NCI-H1417 treated with DMSO at 0.1 percent for 48 hours (cell line): Measurements from ENCODE around the gene PGGT1B.
"Not testable (repeated sequence)": the region's sequence is repeated elsewhere in the genome, so short reads cannot be mapped to it uniquely, and the experiment has no call there.

ENCODE experiments used
- DNase-seq: peaks from one replicate; lab custom pipeline; 2025; lab: John Stamatoyannopoulos, UW

PGGT1B gene

GRCh38 chr5:115257981-115258380, 4.7 kb downstream of the PGGT1B start:
- DNase-seq = no peak

GRCh38 chr5:115249379-115249778, 13.3 kb downstream of the PGGT1B start:
- not testable (repeated sequence) for DNase-seq

- DNase-seq = peak; percentile 22
Measured at GRCh38 chr5:115246361-115246991, 16.2 kb downstream of the PGGT1B start.

- no peak for DNase-seq
Measured at GRCh38 chr5:115243412-115243811, 19.3 kb downstream of the PGGT1B start.

- no peak for DNase-seq
Measured at GRCh38 chr5:115241881-115242642, 20.6 kb downstream of the PGGT1B start.

GRCh38 chr5:115237066-115237465, 25.6 kb downstream of the PGGT1B start:
- no peak for DNase-seq

- DNase-seq = no peak
Measured at GRCh38 chr5:115236599-115236998, 26.1 kb downstream of the PGGT1B start.

GRCh38 chr5:115231598-115231997, 31.1 kb downstream of the PGGT1B start:
- DNase-seq = no peak

- no peak for DNase-seq
Measured at GRCh38 chr5:115229606-115230005, 33.1 kb downstream of the PGGT1B start.

- DNase-seq = no peak
Measured at GRCh38 chr5:115227281-115227680, 35.4 kb downstream of the PGGT1B start.

- DNase-seq = no peak
Measured at GRCh38 chr5:115214541-115214940, 48.1 kb downstream of the PGGT1B start.

- DNase-seq = no peak
Measured at GRCh38 chr5:115209279-115209678, 53.4 kb downstream of the PGGT1B start.

GRCh38 chr5:115202952-115203351, 59.7 kb downstream of the PGGT1B start:
- no peak for DNase-seq

GRCh38 chr5:115196161-115196560, 66.5 kb downstream of the PGGT1B start:
- no peak for DNase-seq

- no peak for DNase-seq
Measured at GRCh38 chr5:115194676-115195075, 68.0 kb downstream of the PGGT1B start.

GRCh38 chr5:115193295-115193694, 69.4 kb downstream of the PGGT1B start:
- DNase-seq = no peak

GRCh38 chr5:115192098-115192497, 70.6 kb downstream of the PGGT1B start:
- no peak for DNase-seq

- no peak for DNase-seq
Measured at GRCh38 chr5:115191474-115192031, 71.1 kb downstream of the PGGT1B start.

- DNase-seq = no peak
Measured at GRCh38 chr5:115190388-115190787, 72.3 kb downstream of the PGGT1B start.

GRCh38 chr5:115189866-115190265, 72.8 kb downstream of the PGGT1B start:
- no peak for DNase-seq

- DNase-seq = no peak
Measured at GRCh38 chr5:115186794-115187193, 75.9 kb downstream of the PGGT1B start.

- DNase-seq = no peak
Measured at GRCh38 chr5:115184770-115185169, 77.9 kb downstream of the PGGT1B start.

- no peak for DNase-seq
Measured at GRCh38 chr5:115181757-115182156, 80.9 kb downstream of the PGGT1B start.
